Measurements from ENCODE around the gene NRP1. TPM values are rescaled to one million over a fixed set of nuclear protein-coding genes. Genes with fewer than 3 reads are reported as not detected.

The NRP1 gene
- total and polyA plus RNA-seq, 2 of the 8 experiments (the other 6 are each of a cell fraction or from before 2014, with no cell fraction given), result 1.2 to 2.1 TPM

- TF ChIP-seq ATF3 (IDR thresholded peaks at IDR 0.05; ENCODE audit: insufficient read depth, low read depth, low read length) (no peak), RXRA (IDR thresholded peaks at IDR 0.05; ENCODE audit: insufficient read depth, low read depth, low read length) (no peak), EP300 (IDR thresholded peaks at IDR 0.05; ENCODE audit: borderline replicate concordance in 1 of 2, low read depth in 2 of 2, low read length in 2 of 2) (no peak), ZNF274 (IDR thresholded peaks at IDR 0.05; ENCODE audit: borderline replicate concordance, extremely low read depth, low read length) (no peak), SIRT6 (IDR thresholded peaks at IDR 0.05; ENCODE audit: low read length) (no peak), CTCF (IDR thresholded peaks at IDR 0.05; ENCODE audit: control extremely low read depth in 1 of 3, insufficient read depth in 1 of 3, low read depth in 1 of 3, low read length in 3 of 3) (no peak)
Observed at GRCh38 chr10:33254556-33255160, 79.8 kb downstream of the NRP1 start (continued).
